ENCODE data around the gene HOOK1.

GRCh38 chr1:59915516-59915915, 100.8 kb downstream of the HOOK1 start:
- TF ChIP-seq CTCF (IDR thresholded peaks at IDR 0.05; ENCODE audit: low read length) (no peak), EZH2 (IDR thresholded peaks at IDR 0.05; ENCODE audit: borderline replicate concordance, low read length) (no peak)
